ENCODE results near the gene TMEM178B.

DNA sequence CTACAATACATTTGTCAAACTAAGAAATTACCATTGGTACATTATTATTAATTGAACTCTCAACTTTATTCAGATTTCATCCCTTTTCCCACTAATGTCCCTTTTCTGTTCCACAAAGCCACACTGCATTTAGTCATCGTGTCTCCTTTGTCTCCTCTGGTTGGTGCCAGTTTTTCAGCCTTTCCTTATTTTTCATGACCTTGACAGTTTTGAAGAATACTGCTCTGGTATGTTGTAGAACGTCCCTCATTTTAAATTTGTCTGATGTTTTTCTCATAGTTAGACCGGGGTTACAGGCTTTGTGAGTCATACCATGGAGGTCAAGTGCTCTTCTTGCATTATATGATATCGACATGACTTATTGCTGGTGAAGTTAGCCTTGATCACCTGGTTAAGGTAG is 304.0 kb downstream of the TMEM178B start:
- TF ChIP-seq FOXP2 (optimal IDR thresholded peaks at IDR 0.05; ENCODE audit: borderline replicate concordance, extremely low read depth, extremely low read length, insufficient read depth) (no peak), SIN3A (IDR thresholded peaks at IDR 0.05; ENCODE audit: borderline replicate concordance, insufficient read depth, low read length) (no peak), POLR2AphosphoS5 (IDR thresholded peaks at IDR 0.05; ENCODE audit: low read depth, low read length) (no peak)
- TF ChIP-seq, protein P1, sequence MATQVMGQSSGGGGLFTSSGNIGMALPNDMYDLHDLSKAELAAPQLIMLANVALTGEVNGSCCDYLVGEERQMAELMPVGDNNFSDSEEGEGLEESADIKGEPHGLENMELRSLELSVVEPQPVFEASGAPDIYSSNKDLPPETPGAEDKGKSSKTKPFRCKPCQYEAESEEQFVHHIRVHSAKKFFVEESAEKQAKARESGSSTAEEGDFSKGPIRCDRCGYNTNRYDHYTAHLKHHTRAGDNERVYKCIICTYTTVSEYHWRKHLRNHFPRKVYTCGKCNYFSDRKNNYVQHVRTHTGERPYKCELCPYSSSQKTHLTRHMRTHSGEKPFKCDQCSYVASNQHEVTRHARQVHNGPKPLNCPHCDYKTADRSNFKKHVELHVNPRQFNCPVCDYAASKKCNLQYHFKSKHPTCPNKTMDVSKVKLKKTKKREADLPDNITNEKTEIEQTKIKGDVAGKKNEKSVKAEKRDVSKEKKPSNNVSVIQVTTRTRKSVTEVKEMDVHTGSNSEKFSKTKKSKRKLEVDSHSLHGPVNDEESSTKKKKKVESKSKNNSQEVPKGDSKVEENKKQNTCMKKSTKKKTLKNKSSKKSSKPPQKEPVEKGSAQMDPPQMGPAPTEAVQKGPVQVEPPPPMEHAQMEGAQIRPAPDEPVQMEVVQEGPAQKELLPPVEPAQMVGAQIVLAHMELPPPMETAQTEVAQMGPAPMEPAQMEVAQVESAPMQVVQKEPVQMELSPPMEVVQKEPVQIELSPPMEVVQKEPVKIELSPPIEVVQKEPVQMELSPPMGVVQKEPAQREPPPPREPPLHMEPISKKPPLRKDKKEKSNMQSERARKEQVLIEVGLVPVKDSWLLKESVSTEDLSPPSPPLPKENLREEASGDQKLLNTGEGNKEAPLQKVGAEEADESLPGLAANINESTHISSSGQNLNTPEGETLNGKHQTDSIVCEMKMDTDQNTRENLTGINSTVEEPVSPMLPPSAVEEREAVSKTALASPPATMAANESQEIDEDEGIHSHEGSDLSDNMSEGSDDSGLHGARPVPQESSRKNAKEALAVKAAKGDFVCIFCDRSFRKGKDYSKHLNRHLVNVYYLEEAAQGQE (IDR thresholded peaks at IDR 0.05; ENCODE audit: insufficient read depth in 1 of 2, low read depth in 2 of 2, low read length in 2 of 2), result no peak

All from PFSK-1 (cell line).